Spleen (tissue), 11 donors: Measurements from ENCODE around the gene DTX1. TPM values are rescaled to one million over a fixed set of nuclear protein-coding genes. Genes with fewer than 3 reads are reported as not detected.

ENCODE experiments used
- DNase-seq: peaks from one replicate; pipeline ENCODE4 v3.0.0-alpha.2; 2020
- H3K27ac ChIP-seq, 8 donors: fragments of 200-600 bp; sonication (generic) in 7 of 8; 1 replicate in 4 of 8; 2 replicates in 4 of 8; pipeline versions ENCODE4 v1.5.0 to v1.8.0; 2016 to 2021; ENCODE audit warnings: inconsistent platforms in 4 of 8, mild to moderate bottlenecking in 4 of 8, moderate library complexity in 1 of 8
- H3K27me3 ChIP-seq, 7 donors: fragments of 200-600 bp; sonication (generic) in 6 of 7; replicated peaks in 1 of 7; 1 replicate in 4 of 7; 2 replicates in 3 of 7; pipeline versions ENCODE4 v1.5.0 to v1.8.0; 2016 to 2021; ENCODE audit warnings: inconsistent platforms in 3 of 7, mild to moderate bottlenecking in 1 of 7
- H3K36me3 ChIP-seq, 6 donors: fragments of 200-600 bp; sonication (generic) in 5 of 6; 1 replicate in 4 of 6; 2 replicates in 2 of 6; pipeline versions ENCODE4 v1.5.0 to v1.8.0; 2016 to 2021; ENCODE audit warnings: inconsistent platforms in 2 of 6
- H3K4me1 ChIP-seq, 6 donors: fragments of 200-600 bp; sonication (generic) in 5 of 6; 1 replicate in 3 of 6; 2 replicates in 3 of 6; pipeline versions ENCODE4 v1.5.0 to v1.8.0; 2016 to 2021; ENCODE audit warnings: inconsistent platforms in 3 of 6
- H3K4me3 ChIP-seq, 8 donors: fragments of 200-600 bp; sonication (generic) in 7 of 8; 1 replicate in 4 of 8; 2 replicates in 4 of 8; pipeline versions ENCODE4 v1.5.0 to v1.8.0; 2016 to 2021; ENCODE audit warnings: inconsistent platforms in 4 of 8, mild to moderate bottlenecking in 4 of 8, moderate library complexity in 2 of 8
- H3K9me3 ChIP-seq, 8 donors: fragments of 200-600 bp; sonication (generic) in 7 of 8; 1 replicate in 4 of 8; 2 replicates in 4 of 8; pipeline versions ENCODE4 v1.5.0 to v1.8.0; 2016 to 2021; ENCODE audit warnings: inconsistent platforms in 4 of 8
- CTCF ChIP-seq, 11 experiments: fragments of 200-600 bp in 7 of 11; fragments of 450-650 bp in 4 of 11; sonication (generic) in 4 of 11; IDR thresholded peaks in 8 of 11; conservative IDR thresholded peaks in 3 of 11; 1 replicate in 7 of 11; 2 replicates in 4 of 11; pipeline versions ENCODE4 v1.4.0 to v1.8.0; 2016 to 2021; ENCODE audit warnings: antibody characterized with exemption in 11 of 11, inconsistent platforms in 4 of 11, mild to moderate bottlenecking in 1 of 11
- POLR2A ChIP-seq, 3 donors: fragments of 450-650 bp; IDR thresholded peaks; one replicate each; pipeline ENCODE4 v1.5.1; 2017; ENCODE audit warnings: antibody characterized with exemption in 3 of 3, mild to moderate bottlenecking in 1 of 3
- POLR2AphosphoS5 ChIP-seq, 3 donors: sonication (generic); formaldehyde crosslinking; IDR thresholded peaks; one replicate each; pipeline ENCODE4 v1.5.1; 2017; ENCODE audit warnings: antibody characterized with exemption in 3 of 3
- WGBS, 5 donors: extraction: QIAGEN DNeasy Blood & Tissue Kit in 3 of 5; methylation state at CpG; one replicate each; pipeline versions ENCODE4 v1.1.5 to v1.1.7; 2013 to 2018; 5-methylcytosine and 5-hydroxymethylcytosine counted together
- intact Hi-C: fragments of 100-400 bp; cut with DNase I; formaldehyde crosslinking; loops from one replicate; pipeline ENCODE4 v1.15.0; 2023; ENCODE audit warnings: low total_unique reads
- polyA plus RNA-seq, 3 donors: library from polyadenylated mRNA; stranded (reverse); fragments of 200-250 nt; gene quantifications; one replicate each; pipeline ENCODE4 v1.2.1, GENCODE V29; 2013
- total RNA-seq, 7 donors: library from RNA; depleted of rRNA in 3 of 7; stranded (reverse); fragments of >200 nt in 3 of 7; fragmentation: NEBNext Ultra II Directional in 4 of 7; extraction: Animal tissue kit (Norgen Biotek cat#: 25700) in 4 of 7; gene quantifications; one replicate each; pipeline versions ENCODE4 v1.1.0 to v1.2.1, GENCODE V29; 2016 to 2021
- donor health status: healthy with polysubstance abuse.
- donor health status: DM: no; HTN: no; CAD: no; lungs with moderate emphysema.
- donor health status: DM: no; HTN: no; CAD: no.
- donor health status: Bipolar disorder and iron deficiency.
- donor health status: healthy.
- donor health status: DM: no; HTN: no; CAD: no.
- donor health status: DM: yes; HTN: yes; CAD: no.

The DTX1 gene
- total and polyA plus RNA-seq, 10 donors = 53.4 to 141 (median 83.6) TPM

- intact Hi-C loops = no loop called here
- no peak for DNase-seq
- Histone ChIP-seq H3K4me1 (peaks cover 0 to 1% (median 0%) of the 10 kb centered on the region in 6 donors), H3K27ac (no peak overlapping the region), H3K36me3 (no peaks in the 10 kb centered on the region), H3K4me3 (no peak overlapping the region), H3K9me3 (no peaks in the 10 kb centered on the region), H3K27me3 (peaks cover 0 to 10% (median 0%) of the 10 kb centered on the region in 7 donors)
- WGBS, 5 donors = 72 to 87% (median 81%) methylated on average over 5 of the region's 5 CpGs
- TF ChIP-seq POLR2A (IDR thresholded peaks at IDR 0.05) (no peak), POLR2AphosphoS5 (IDR thresholded peaks at IDR 0.05) (no peak), CTCF (IDR thresholded peaks at IDR 0.05 in 8 of 11, conservative IDR thresholded peaks at IDR 0.05 in 3 of 11) (no peak)
Measured at GRCh38 chr12:113109360-113109759, 52.8 kb downstream of the DTX1 start.

GRCh38 chr12:113109872-113110599 is 53.5 kb downstream of the DTX1 start:
- WGBS, 5 donors = 43 to 47% (median 44%) methylated on average over 7 of the region's 7 CpGs
- no peaks in the 10 kb centered on the region for H3K9me3 ChIP-seq
- intact Hi-C loops = no loop called here

GRCh38 chr12:113111247-113111646 is 54.7 kb downstream of the DTX1 start:
- Histone ChIP-seq H3K9me3 (no peaks in the 10 kb centered on the region), H3K4me3 (no peak overlapping the region), H3K27me3 (peaks cover 0 to 11% (median 0%) of the 10 kb centered on the region in 7 donors), H3K4me1 (no peaks in the 10 kb centered on the region), H3K36me3 (no peaks in the 10 kb centered on the region), H3K27ac (no peak overlapping the region)
- no peak for DNase-seq
- TF ChIP-seq CTCF (IDR thresholded peaks at IDR 0.05 in 8 of 11, conservative IDR thresholded peaks at IDR 0.05 in 3 of 11) (no peak), POLR2AphosphoS5 (IDR thresholded peaks at IDR 0.05) (no peak), POLR2A (IDR thresholded peaks at IDR 0.05) (no peak)
- intact Hi-C loops = no loop called here
- 80 to 87% (median 85%) methylated on average over 3 of the region's 3 CpGs for WGBS, 5 donors

More at GRCh38 chr12:113109872-113110599, 53.5 kb downstream of the DTX1 start:
- TF ChIP-seq POLR2AphosphoS5 (IDR thresholded peaks at IDR 0.05) (no peak), POLR2A (IDR thresholded peaks at IDR 0.05) (no peak), CTCF (IDR thresholded peaks at IDR 0.05 in 8 of 11, conservative IDR thresholded peaks at IDR 0.05 in 3 of 11) (no peak)
- Histone ChIP-seq H3K4me1 (no peaks in the 10 kb centered on the region), H3K36me3 (no peaks in the 10 kb centered on the region), H3K27ac (no peak overlapping the region), H3K4me3 (no peak overlapping the region), H3K27me3 (peaks cover 0 to 10% (median 0%) of the 10 kb centered on the region in 7 donors)
- no peak for DNase-seq

- no peaks in the 10 kb centered on the region for H3K9me3 ChIP-seq
- intact Hi-C loops = no loop called here
- H3K4me3 ChIP-seq = no peak overlapping the region
- peaks cover 0 to 12% (median 0%) of the 10 kb centered on the region in 7 donors for H3K27me3 ChIP-seq
- DNase-seq = no peak
- no peaks in the 10 kb centered on the region for H3K36me3 ChIP-seq
- whole genome bisulfite sequencing, 5 donors = 75 to 81% (median 79%) methylated on average over 26 to 39 of the region's 39 CpGs
- TF ChIP-seq CTCF (IDR thresholded peaks at IDR 0.05 in 8 of 11, conservative IDR thresholded peaks at IDR 0.05 in 3 of 11) = no peak
- TF ChIP-seq POLR2AphosphoS5 (IDR thresholded peaks at IDR 0.05) = no peak
- no peak for TF ChIP-seq POLR2A (IDR thresholded peaks at IDR 0.05)
- no peak overlapping the region for H3K27ac ChIP-seq
- H3K4me1 ChIP-seq = no peaks in the 10 kb centered on the region
Measured at GRCh38 chr12:113112043-113112899, 55.7 kb downstream of the DTX1 start.
